NCI-H2081 treated with DMSO at 0.1 percent for 48 hours (cell line): ENCODE measurements around the gene CHD1.

Experiments
- DNase-seq: peaks from one replicate; lab custom pipeline; 2025; lab: John Stamatoyannopoulos, UW

Gene CHD1

DNA sequence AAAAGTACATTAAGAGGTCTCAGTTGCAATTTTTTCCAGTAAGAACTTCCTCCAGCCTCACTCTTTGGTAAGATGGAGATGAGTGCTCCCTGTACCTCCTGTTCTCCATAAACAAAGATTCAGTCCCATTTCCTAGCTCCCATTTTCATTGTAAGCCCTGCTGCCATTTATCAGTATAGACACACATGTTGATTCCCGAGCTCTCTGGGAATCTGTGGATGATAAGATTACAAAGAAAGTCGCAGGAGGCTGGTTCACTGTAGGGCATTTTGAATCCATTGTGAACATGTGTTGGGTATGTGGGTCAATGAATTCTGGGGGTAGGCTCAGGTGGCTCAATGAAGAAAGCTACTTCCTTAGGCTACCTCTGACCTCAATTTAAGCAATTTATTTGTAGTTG, 118.6 kb downstream of the CHD1 start:
- no peak for DNase-seq

GRCh38 chr5:98807806-98808205, 121.0 kb downstream of the CHD1 start:
- no peak for DNase-seq

DNA sequence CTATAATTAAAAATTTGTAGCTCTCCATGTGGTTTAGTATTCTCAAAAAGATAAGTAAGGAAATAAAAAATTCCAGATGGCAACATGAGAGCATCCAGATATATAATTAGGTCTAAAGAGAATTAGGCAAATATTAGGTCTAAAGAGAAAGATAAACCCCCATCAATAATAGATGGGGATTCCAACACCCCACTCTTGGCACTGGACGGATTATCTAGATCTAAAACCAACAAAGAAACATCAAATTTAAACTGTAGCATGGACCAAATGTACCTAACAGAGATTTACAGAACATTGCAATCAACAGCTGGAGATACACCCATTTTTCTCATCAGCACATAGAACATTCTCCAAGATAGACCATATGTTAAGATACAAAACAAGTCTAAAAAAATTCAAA, 123.7 kb downstream of the CHD1 start:
- no peak for DNase-seq

GRCh38 chr5:98804066-98804465, 124.7 kb downstream of the CHD1 start:
- DNase-seq = no peak
